HepG2 (cell line): Measurements from ENCODE around the gene ATRAID. TPM values are rescaled to one million over a fixed set of nuclear protein-coding genes. Genes with fewer than 3 reads are reported as not detected.

Source experiments
- ATAC-seq: fragments of 200-7000 bp; cut with Tn5 transposase; 3 replicates; pipeline ENCODE4 v1.9.1; 2020; ENCODE audit warnings: mild to moderate bottlenecking, moderate library complexity
- BruUV-seq: library from RNA; stranded (reverse); fragments of 400-500 nt; replicated peaks from 2 replicates; lab custom pipeline; 2021; lab: Mats Ljungman, UMichigan
- CTCF ChIA-PET: fragments of 300-600 bp; formaldehyde crosslinking; extraction: SDS; loops from one replicate; lab custom pipeline; 2021; ENCODE audit warnings: low total read pairs, inconsistent platforms, low intra/inter-chr PET ratio; lab: Yijun Ruan, JAX
- POLR2A ChIA-PET: fragments of 350-600 bp; sonication (Branson Sonifier 250); formaldehyde crosslinking; loops from one replicate; lab custom pipeline; 2020; ENCODE audit warnings: antibody characterized with exemption, inconsistent platforms; lab: Yijun Ruan, JAX
- DNase-seq: peaks from one replicate; pipeline ENCODE4 v3.0.0-alpha.2; 2015; ENCODE audit warnings: low spot score
- FAIRE-seq: peaks from 3 replicates; lab custom pipeline; 2011; peaks lifted over from hg19 to GRCh38; lab: Jason Lieb, UNC
- H2AFZ ChIP-seq: one replicate; pipeline ENCODE4 v1.6.1; 2011; ENCODE audit warnings: low read length, inconsistent platforms
- H3K27ac ChIP-seq: fragments of 300-600 bp; 3 replicates; pipeline ENCODE4 v1.8.0; 2011; ENCODE audit warnings: mixed run types, mild to moderate bottlenecking, mixed read lengths, low read length, inconsistent platforms; ENCODE audit not compliant: insufficient read depth; ENCODE audit errors: extremely low read length
- H3K27me3 ChIP-seq, 2 experiments: fragments of 200-600 bp in 1 of 2; 2 replicates in 1 of 2; 3 replicates in 1 of 2; pipeline versions ENCODE4 v1.6.0 to v1.8.0; 2011; ENCODE audit warnings: low read length in 2 of 2, mild to moderate bottlenecking in 2 of 2, moderate library complexity in 2 of 2, inconsistent platforms in 1 of 2; ENCODE audit not compliant: insufficient read depth in 2 of 2, control insufficient read depth in 1 of 2
- H3K36me3 ChIP-seq, 2 experiments: fragments of 200-600 bp in 1 of 2; replicated peaks in 1 of 2; 2 replicates in 1 of 2; 3 replicates in 1 of 2; pipeline versions ENCODE4 v1.5.1 to v1.8.0; 2011; ENCODE audit warnings: low read length in 2 of 2, inconsistent platforms in 1 of 2; ENCODE audit not compliant: insufficient read depth in 2 of 2, control insufficient read depth in 1 of 2
- H3K4me1 ChIP-seq: 2 replicates; pipeline ENCODE4 v1.5.1; 2012; ENCODE audit warnings: low read length, inconsistent platforms; ENCODE audit not compliant: insufficient read depth
- H3K4me2 ChIP-seq: 2 replicates; pipeline ENCODE4 v1.6.0; 2011; ENCODE audit warnings: low read depth, low read length, inconsistent platforms
- H3K4me3 ChIP-seq, 3 experiments: fragments of 200-600 bp in 1 of 3; sonication (generic), shearing (Covaris generic) in 1 of 3; replicated peaks in 1 of 3; 2 replicates each; pipeline ENCODE4 v1.5.1; 2011 to 2016; ENCODE audit warnings: low read length in 3 of 3, inconsistent platforms in 2 of 3, low read depth in 2 of 3, mild to moderate bottlenecking in 2 of 3, control low read depth in 1 of 3, mixed read lengths in 1 of 3; ENCODE audit not compliant: insufficient read depth in 1 of 3
- H3K79me2 ChIP-seq: one replicate; pipeline ENCODE4 v1.6.1; 2011; ENCODE audit warnings: low read length, inconsistent platforms; ENCODE audit not compliant: insufficient read depth
- H3K9ac ChIP-seq: 2 replicates; pipeline ENCODE4 v1.6.0; 2011; ENCODE audit warnings: mild to moderate bottlenecking, low read depth, low read length, inconsistent platforms; ENCODE audit not compliant: insufficient read depth
- H3K9me3 ChIP-seq: 2 replicates; pipeline ENCODE4 v1.5.1; 2012; ENCODE audit warnings: mild to moderate bottlenecking, low read length
- H4K20me1 ChIP-seq: 2 replicates; pipeline ENCODE4 v1.6.0; 2011; ENCODE audit warnings: inconsistent platforms, mild to moderate bottlenecking, low read length, moderate library complexity; ENCODE audit not compliant: insufficient read depth
- ARNT ChIP-seq: fragments of 450-650 bp; IDR thresholded peaks from 2 replicates; pipeline ENCODE4 v1.6.1; 2017
- EZH2 ChIP-seq: conservative IDR thresholded peaks from 2 replicates; pipeline ENCODE4 v1.6.1; 2012; ENCODE audit warnings: mild to moderate bottlenecking, low read depth, low read length, moderate library complexity
- FLYWCH1 ChIP-seq: sonication (generic); formaldehyde crosslinking; IDR thresholded peaks from 2 replicates; pipeline ENCODE4 v1.8.1; 2023; ENCODE audit warnings: mild to moderate bottlenecking, missing genetic modification reagents
- HOXA9 ChIP-seq: sonication (generic); formaldehyde crosslinking; IDR thresholded peaks from 2 replicates; pipeline ENCODE4 v1.8.1; 2022; ENCODE audit warnings: missing genetic modification reagents, mild to moderate bottlenecking, moderate library complexity, borderline replicate concordance
- IKZF1 ChIP-seq: fragments of 450-650 bp; IDR thresholded peaks from 2 replicates; pipeline ENCODE4 v1.7.1; 2016
- NFE2 ChIP-seq: sonication (generic); formaldehyde crosslinking; IDR thresholded peaks from 2 replicates; pipeline ENCODE4 v1.4.0; 2020; ENCODE audit warnings: missing genetic modification reagents
- NRL ChIP-seq: sonication (generic); formaldehyde crosslinking; IDR thresholded peaks from 2 replicates; pipeline ENCODE4 v1.5.0; 2020; ENCODE audit warnings: missing genetic modification reagents, mild to moderate bottlenecking, moderate library complexity, borderline replicate concordance
- PHF20 ChIP-seq: sonication (generic); formaldehyde crosslinking; IDR thresholded peaks from 2 replicates; pipeline ENCODE4 v1.5.0; 2020; ENCODE audit warnings: mild to moderate bottlenecking, missing genetic modification reagents
- REL ChIP-seq: sonication (generic); formaldehyde crosslinking; conservative IDR thresholded peaks from 2 replicates; pipeline ENCODE4 v1.8.0; 2022; ENCODE audit warnings: mild to moderate bottlenecking, missing genetic modification reagents, moderate library complexity
- SAFB2 ChIP-seq: sonication (generic); formaldehyde crosslinking; IDR thresholded peaks from 2 replicates; pipeline ENCODE4 v1.5.1; 2020; ENCODE audit warnings: missing genetic modification reagents, low read depth, mild to moderate bottlenecking, borderline replicate concordance
- SP140L ChIP-seq: sonication (generic); formaldehyde crosslinking; IDR thresholded peaks from 2 replicates; pipeline ENCODE4 v1.4.0; 2020; ENCODE audit warnings: missing genetic modification reagents, borderline replicate concordance
- STAG1 ChIP-seq: sonication (generic); formaldehyde crosslinking; IDR thresholded peaks from 2 replicates; pipeline ENCODE4 v1.4.0; 2020; ENCODE audit warnings: missing genetic modification reagents
- ZBTB7A ChIP-seq: sonication (generic); formaldehyde crosslinking; IDR thresholded peaks from 2 replicates; pipeline ENCODE4 v1.8.0; 2022; ENCODE audit warnings: mild to moderate bottlenecking, missing genetic modification reagents
- ZC3H4 ChIP-seq: sonication (generic); formaldehyde crosslinking; IDR thresholded peaks from 2 replicates; pipeline ENCODE4 v1.4.0; 2020; ENCODE audit warnings: missing genetic modification reagents, borderline replicate concordance
- ZNF605 ChIP-seq: sonication (generic); formaldehyde crosslinking; IDR thresholded peaks from 2 replicates; pipeline ENCODE4 v1.8.0; 2022; ENCODE audit warnings: mild to moderate bottlenecking, missing genetic modification reagents
- ZNF724P ChIP-seq: sonication (generic); formaldehyde crosslinking; IDR thresholded peaks from 2 replicates; pipeline ENCODE4 v1.8.0; 2022; ENCODE audit warnings: missing genetic modification reagents, borderline replicate concordance
- ZSCAN22 ChIP-seq: sonication (generic); formaldehyde crosslinking; IDR thresholded peaks from 2 replicates; pipeline ENCODE4 v1.4.0; 2020; ENCODE audit warnings: mild to moderate bottlenecking, missing genetic modification reagents
- WGBS: methylation state at CpG from one replicate; pipeline ENCODE4 v1.1.6; 2017; ENCODE audit warnings: low lambda C conversion rate; 5-methylcytosine and 5-hydroxymethylcytosine counted together
- in situ Hi-C: cut with HindIII; loops from 2 replicates; pipeline ENCODE4 v1.10.0; 2017; ENCODE audit warnings: low pct_unique_long_range_greater_than_20kb; ENCODE audit not compliant: extremely low pct_ligation_motif_present
- intact Hi-C: fragments of 100-400 bp; cut with micrococcal nuclease; formaldehyde crosslinking; loops from one replicate; pipeline ENCODE4 v1.10.0; 2022; ENCODE audit not compliant: unreplicated experiment
- polyA plus RNA-seq, 8 experiments: library from polyadenylated mRNA; depleted of rRNA in 3 of 8; stranded (reverse) in 7 of 8; unstranded in 1 of 8; fragments of >200 nt; fragmentation: Illumina TruSeq in 4 of 8; extraction: Trizol in 4 of 8; gene quantifications; 2 replicates each; pipeline versions ENCODE4 v1.2.1 to v1.2.3, GENCODE V29; 2011 to 2016; ENCODE audit warnings: low read depth in 4 of 8, missing spikeins in 1 of 8, mixed read lengths in 1 of 8; ENCODE audit not compliant: insufficient read depth in 1 of 8
- total RNA-seq, 5 experiments: library from RNA; depleted of rRNA; stranded (reverse); fragments of >200 nt; fragmentation: Illumina TruSeq; extraction: Trizol; gene quantifications; 2 replicates each; pipeline ENCODE4 v1.2.3, GENCODE V29; 2016; ENCODE audit warnings: low read depth in 1 of 5
- TF ChIP-seq, protein P1 (sequence below): sonication (generic); formaldehyde crosslinking; IDR thresholded peaks from 2 replicates; pipeline ENCODE4 v1.4.0; 2020; ENCODE audit warnings: mild to moderate bottlenecking, missing genetic modification reagents
- TF ChIP-seq, protein P2 (sequence below): sonication (generic); formaldehyde crosslinking; IDR thresholded peaks from 2 replicates; pipeline ENCODE4 v1.5.1; 2020; ENCODE audit warnings: mild to moderate bottlenecking, missing genetic modification reagents, borderline replicate concordance
- TF ChIP-seq, protein P3 (sequence below): sonication (generic); formaldehyde crosslinking; IDR thresholded peaks from 2 replicates; pipeline ENCODE4 v1.8.0; 2022; ENCODE audit warnings: low read depth, missing genetic modification reagents

The ATRAID gene
- total and polyA plus RNA-seq, 2 of the 13 experiments (the other 11 are each of a cell fraction or from before 2014, with no cell fraction given), result 207 to 382 TPM

DNA sequence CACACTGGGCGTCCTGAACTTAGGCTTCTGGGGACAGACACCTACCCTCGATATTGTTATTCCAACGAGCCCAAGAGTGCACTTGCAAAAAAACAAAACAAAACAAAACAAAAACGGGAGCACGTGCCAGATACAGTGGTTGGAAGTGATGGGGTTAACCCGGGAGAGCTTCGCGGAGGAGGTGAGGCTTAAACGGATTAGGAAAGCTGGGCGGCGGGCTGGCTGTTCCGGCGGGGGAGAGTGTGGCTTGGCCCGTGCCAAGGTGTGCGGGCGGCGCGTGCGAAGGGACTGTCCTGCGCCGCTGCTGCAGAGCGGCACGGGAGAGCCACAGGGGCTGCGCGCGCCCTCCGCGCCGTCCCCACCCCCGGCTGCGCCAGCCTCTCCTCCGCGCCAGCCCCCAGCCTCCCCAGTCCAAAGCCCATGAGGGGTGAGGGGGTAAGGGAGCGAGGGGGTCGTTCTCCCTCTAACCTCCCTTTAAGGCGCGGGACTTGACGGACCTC, 52.5 kb downstream of the ATRAID start (continued):
- TF ChIP-seq SP140L (CRISPR knock-in tag) (no peak), SAFB2 (CRISPR knock-in tag) (peak; percentile 40; the same call in 1 of the 2 replicates), FLYWCH1 (no peak), REL (CRISPR knock-in tag) (0 out of 2 replicates have a peak, but pooled peaks have one; percentile 61), ZSCAN22 (no peak)

DNA sequence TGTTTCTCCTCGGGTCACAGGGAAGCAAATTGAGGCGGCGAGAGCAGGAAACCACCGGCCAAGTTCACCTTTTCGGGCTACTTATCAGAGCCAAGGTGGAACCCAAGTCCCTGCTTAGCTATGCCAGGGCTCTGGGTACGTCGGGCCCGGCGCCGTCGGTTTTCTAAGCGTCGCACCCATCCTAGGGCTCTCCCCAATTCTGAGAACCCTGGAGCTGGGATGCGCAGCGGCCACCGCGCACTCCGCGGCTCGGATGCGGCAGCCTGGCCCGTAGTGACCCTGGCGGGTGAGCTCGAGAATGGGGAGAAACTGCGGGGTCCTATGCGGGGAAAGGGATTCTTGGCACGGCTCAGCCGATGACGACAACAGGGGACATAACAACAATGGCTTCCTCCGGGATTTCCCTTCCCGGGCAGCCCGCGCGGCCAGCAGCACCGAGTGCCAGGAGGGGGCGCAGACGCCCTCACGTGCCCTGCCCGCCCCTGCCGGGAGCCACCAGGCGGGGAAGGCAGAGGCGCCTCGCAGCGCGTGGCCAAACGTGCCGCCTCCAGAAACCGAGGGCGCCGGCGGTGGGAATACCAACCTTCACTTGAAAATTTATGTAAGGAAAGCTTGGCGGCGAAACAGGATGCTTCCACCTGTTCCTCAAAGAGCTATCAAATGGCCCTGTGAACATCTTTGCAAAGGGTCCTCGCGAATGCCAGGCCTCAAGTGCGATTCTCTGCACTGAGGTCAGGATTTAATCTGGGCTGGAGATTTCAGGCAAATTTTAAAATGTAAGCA, 53.1 kb downstream of the ATRAID start:
- Histone ChIP-seq H3K27ac (no peak overlapping the region), H3K4me3 (peak overlapping the region; percentile 56 to 77 (median 58)), H3K36me3 (no peaks in the 10 kb centered on the region), H3K4me1 (peaks cover 26% of the 10 kb centered on the region), H3K27me3 (peaks cover 19 to 79% of the 10 kb centered on the region in 2 experiments), H3K4me2 (peak overlapping the region; percentile 92), H3K9ac (no peak overlapping the region), H2AFZ (no peak overlapping the region), H3K9me3 (no peaks in the 10 kb centered on the region), H4K20me1 (no peaks in the 10 kb centered on the region), H3K79me2 (no peaks in the 10 kb centered on the region)
- DNase-seq (peak; percentile 73), ATAC-seq (peak; percentile 79), FAIRE-seq (peak; percentile 48)
- ChIA-PET POLR2A (interaction anchor here (0.8 kb wide), 1 partner anchor 17 kb away, joined by 3 read pairs; no protein-coding TSS in a partner anchor), CTCF (interaction anchor here (1.8 to 3.6 kb wide), 3 partner anchors 15 to 38 kb away, joined by 7 to 29 read pairs (median 20); no protein-coding TSS in a partner anchor)
- 9% methylated on average over 36 of the region's 56 CpGs for WGBS
- no TSS peak for BruUV-seq
- intact Hi-C loops (loop anchor here (1.0 to 2.0 kb wide), 3 partner anchors 16 to 38 kb away; no protein-coding TSS in a partner anchor), in situ Hi-C loops (no loop called here)
- TF ChIP-seq HOXA9 (CRISPR knock-in tag) (0 out of 2 replicates have a peak, but pooled peaks have one; percentile 5), PHF20 (CRISPR knock-in tag) (peak; percentile 41; the same call in 1 of the 2 replicates), IKZF1 (no peak), ZC3H4 (CRISPR knock-in tag) (0 out of 2 replicates have a peak, but pooled peaks have one; percentile 62), ZNF605 (CRISPR knock-in tag) (0 out of 2 replicates have a peak, but pooled peaks have one; percentile 36), EZH2 (peak; percentile 1; the same call in 1 of the 2 replicates), NRL (CRISPR knock-in tag) (no peak), ARNT (no peak), STAG1 (CRISPR knock-in tag) (peak; percentile 64), NFE2 (peak; percentile 39; the same call in 1 of the 2 replicates), ZNF724P (CRISPR knock-in tag) (peak; percentile 78; the same call in 1 of the 2 replicates), ZBTB7A (CRISPR knock-in tag) (peak; percentile 76)
- TF ChIP-seq, protein P1, sequence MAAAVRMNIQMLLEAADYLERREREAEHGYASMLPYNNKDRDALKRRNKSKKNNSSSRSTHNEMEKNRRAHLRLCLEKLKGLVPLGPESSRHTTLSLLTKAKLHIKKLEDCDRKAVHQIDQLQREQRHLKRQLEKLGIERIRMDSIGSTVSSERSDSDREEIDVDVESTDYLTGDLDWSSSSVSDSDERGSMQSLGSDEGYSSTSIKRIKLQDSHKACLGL (CRISPR knock-in tag), result peak; percentile 81
- TF ChIP-seq, protein P2, sequence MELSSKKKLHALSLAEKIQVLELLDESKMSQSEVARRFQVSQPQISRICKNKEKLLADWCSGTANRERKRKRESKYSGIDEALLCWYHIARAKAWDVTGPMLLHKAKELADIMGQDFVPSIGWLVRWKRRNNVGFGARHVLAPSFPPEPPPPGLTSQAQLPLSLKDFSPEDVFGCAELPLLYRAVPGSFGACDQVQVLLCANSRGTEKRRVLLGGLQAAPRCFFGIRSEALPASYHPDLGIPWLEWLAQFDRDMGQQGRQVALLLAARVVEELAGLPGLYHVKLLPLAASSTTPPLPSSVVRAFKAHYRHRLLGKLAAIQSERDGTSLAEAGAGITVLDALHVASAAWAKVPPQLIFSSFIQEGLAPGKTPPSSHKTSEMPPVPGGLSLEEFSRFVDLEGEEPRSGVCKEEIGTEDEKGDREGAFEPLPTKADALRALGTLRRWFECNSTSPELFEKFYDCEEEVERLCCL, result no peak
- TF ChIP-seq, protein P3, sequence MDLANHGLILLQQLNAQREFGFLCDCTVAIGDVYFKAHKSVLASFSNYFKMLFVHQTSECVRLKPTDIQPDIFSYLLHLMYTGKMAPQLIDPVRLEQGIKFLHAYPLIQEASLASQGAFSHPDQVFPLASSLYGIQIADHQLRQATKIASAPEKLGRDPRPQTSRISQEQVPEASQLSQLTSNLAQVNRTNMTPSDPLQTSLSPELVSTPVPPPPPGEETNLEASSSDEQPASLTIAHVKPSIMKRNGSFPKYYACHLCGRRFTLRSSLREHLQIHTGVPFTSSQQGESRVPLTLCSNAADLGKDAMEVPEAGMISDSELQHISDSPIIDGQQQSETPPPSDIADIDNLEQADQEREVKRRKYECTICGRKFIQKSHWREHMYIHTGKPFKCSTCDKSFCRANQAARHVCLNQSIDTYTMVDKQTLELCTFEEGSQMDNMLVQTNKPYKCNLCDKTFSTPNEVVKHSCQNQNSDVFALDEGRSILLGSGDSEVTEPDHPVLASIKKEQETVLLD (CRISPR knock-in tag), result peak; percentile 68; the same call in 1 of the 2 replicates
